WTC11 (cell line): ENCODE results near the gene FES.

ENCODE experiments used
- CREB1 ChIP-seq: sonication (generic); formaldehyde crosslinking; IDR thresholded peaks from 2 replicates; pipeline ENCODE4 v1.8.0; 2023; ENCODE audit warnings: mild to moderate bottlenecking, missing genetic modification reagents
- FOXK1 ChIP-seq: sonication (generic); formaldehyde crosslinking; IDR thresholded peaks from 2 replicates; pipeline ENCODE4 v1.8.0; 2022; ENCODE audit warnings: mild to moderate bottlenecking, moderate library complexity, missing genetic modification reagents

DNA sequence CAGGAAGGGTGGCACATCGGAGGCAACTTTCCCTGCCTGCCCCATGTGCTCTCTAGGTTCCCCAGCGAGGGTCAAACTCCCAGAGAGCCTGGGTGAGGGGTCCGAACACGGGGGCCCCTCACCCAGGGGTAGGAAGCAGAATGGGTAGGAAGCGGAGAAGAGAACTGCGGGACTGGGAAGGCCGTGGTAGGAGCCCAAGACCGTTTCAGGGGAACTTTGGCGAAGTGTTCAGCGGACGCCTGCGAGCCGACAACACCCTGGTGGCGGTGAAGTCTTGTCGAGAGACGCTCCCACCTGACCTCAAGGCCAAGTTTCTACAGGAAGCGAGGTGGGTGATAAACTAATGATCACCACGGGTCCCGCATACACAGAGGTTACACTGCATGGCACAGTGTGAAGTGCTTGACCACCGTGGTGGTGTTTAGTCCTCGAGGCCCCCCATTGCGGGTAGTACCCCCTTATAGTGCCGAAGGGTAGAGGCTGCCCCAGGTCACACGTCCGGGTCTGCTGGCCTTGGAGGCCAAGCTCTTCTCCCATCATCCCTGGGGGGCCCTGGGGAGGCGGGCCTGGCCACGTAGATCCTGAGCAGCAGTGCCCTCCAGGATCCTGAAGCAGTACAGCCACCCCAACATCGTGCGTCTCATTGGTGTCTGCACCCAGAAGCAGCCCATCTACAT is 8.3 kb downstream of the FES start:
- TF ChIP-seq FOXK1 (CRISPR knock-in tag) (no peak), CREB1 (CRISPR knock-in tag) (no peak)
